Fibroblast of villous mesenchyme (primary cell): ENCODE data around the gene SLC22A3. TPM values are rescaled to one million over a fixed set of nuclear protein-coding genes. Genes with fewer than 3 reads are reported as not detected.

Source experiments
- DNase-seq: peaks from one replicate; pipeline ENCODE4 v3.0.0-alpha.2; 2010; ENCODE audit warnings: low read depth
- H3K4me3 ChIP-seq: 2 replicates; pipeline ENCODE4 v1.5.1; 2011; ENCODE audit warnings: low read depth, mild to moderate bottlenecking, low read length
- CTCF ChIP-seq: IDR thresholded peaks from 2 replicates; pipeline ENCODE4 v1.5.1; 2012; ENCODE audit warnings: low read depth, mild to moderate bottlenecking, low read length; ENCODE audit not compliant: insufficient read depth
- total RNA-seq: library from RNA; depleted of rRNA; stranded (reverse); fragments of >200 nt; gene quantifications from 2 replicates; pipeline ENCODE4 v1.2.3, GENCODE V29; 2012

SLC22A3 gene
- total RNA-seq, 1 donor: 1.3 TPM

- TF ChIP-seq CTCF: no peak
- H3K4me3 ChIP-seq: no peak overlapping the region
- no peak for DNase-seq
These were observed 26.3 kb upstream of the SLC22A3 start for GRCh38 chr6:160321729-160322505.

GRCh38 chr6:160327981-160328380, 20.2 kb upstream of the SLC22A3 start:
- H3K4me3 ChIP-seq: no peak overlapping the region
- no peak for TF ChIP-seq CTCF
- no peak for DNase-seq

- no peak for TF ChIP-seq CTCF
- no peak overlapping the region for H3K4me3 ChIP-seq
- DNase-seq: no peak
These were observed 19.7 kb upstream of the SLC22A3 start for GRCh38 chr6:160328447-160328846.

- no peak for DNase-seq
- no peak overlapping the region for H3K4me3 ChIP-seq
These were observed 19.0 kb upstream of the SLC22A3 start for GRCh38 chr6:160329188-160329587.

GRCh38 chr6:160330619-160331018, 17.6 kb upstream of the SLC22A3 start:
- no peak for TF ChIP-seq CTCF
- H3K4me3 ChIP-seq: no peak overlapping the region
- no peak for DNase-seq

More at GRCh38 chr6:160329188-160329587, 19.0 kb upstream of the SLC22A3 start:
- TF ChIP-seq CTCF: no peak

- DNase-seq: no peak
- no peak for TF ChIP-seq CTCF
- no peak overlapping the region for H3K4me3 ChIP-seq
These were observed 17.0 kb upstream of the SLC22A3 start for GRCh38 chr6:160331204-160331603.

- no peak for TF ChIP-seq CTCF
- no peak overlapping the region for H3K4me3 ChIP-seq
- DNase-seq: no peak
These were observed 16.4 kb upstream of the SLC22A3 start for GRCh38 chr6:160331753-160332152.
